Muscle of leg (tissue), 11 donors: ENCODE measurements around the gene SEPTIN7. TPM values are rescaled to one million over a fixed set of nuclear protein-coding genes. Genes with fewer than 3 reads are reported as not detected.
A peak's percentile ranks its signal among the peaks of the same experiment; 100 is the strongest.

Experiments
- DNase-seq: peaks from one replicate; pipeline ENCODE4 v3.0.0; 2013
- H3K27ac ChIP-seq: one replicate; pipeline ENCODE4 v1.5.1; 2013; ENCODE audit warnings: mild to moderate bottlenecking, low read length, control low read depth
- H3K27me3 ChIP-seq: one replicate; pipeline ENCODE4 v1.6.1; 2013; ENCODE audit warnings: low read length; ENCODE audit not compliant: control insufficient read depth, insufficient read depth
- H3K36me3 ChIP-seq: one replicate; pipeline ENCODE4 v1.6.1; 2013; ENCODE audit warnings: low read length; ENCODE audit not compliant: control insufficient read depth, insufficient read depth
- H3K4me1 ChIP-seq: one replicate; pipeline ENCODE4 v1.6.1; 2013; ENCODE audit warnings: low read length; ENCODE audit not compliant: control insufficient read depth, insufficient read depth
- H3K4me3 ChIP-seq: one replicate; pipeline ENCODE4 v1.5.1; 2013; ENCODE audit warnings: low read length, control low read depth
- H3K9me3 ChIP-seq: replicated peaks from 2 replicates; pipeline ENCODE4 v1.6.1; 2013; ENCODE audit warnings: low read depth, low read length; ENCODE audit not compliant: control insufficient read depth
- WGBS: methylation state at CpG from one replicate; pipeline ENCODE4 v1.1.5; 2013; ENCODE audit warnings: missing lambda C conversion rate; ENCODE audit not compliant: insufficient coverage; 5-methylcytosine and 5-hydroxymethylcytosine counted together
- polyA plus RNA-seq, 8 donors: library from polyadenylated mRNA; unstranded; fragments of 120-200 nt; gene quantifications; one replicate each; pipeline versions ENCODE4 v1.2.1 to v1.2.3, GENCODE V29; 2013; ENCODE audit warnings: inconsistent platforms in 1 of 8, low replicate concordance in 1 of 8; ENCODE audit not compliant: insufficient read length in 8 of 8, insufficient read depth in 1 of 8
- total RNA-seq: library from RNA; stranded (reverse); fragments of 120-200 nt; gene quantifications from one replicate; pipeline ENCODE4 v1.2.4, GENCODE V29; 2013

The SEPTIN7 gene
- total and polyA plus RNA-seq, 9 donors = 324 to 423 (median 363) TPM

DNA sequence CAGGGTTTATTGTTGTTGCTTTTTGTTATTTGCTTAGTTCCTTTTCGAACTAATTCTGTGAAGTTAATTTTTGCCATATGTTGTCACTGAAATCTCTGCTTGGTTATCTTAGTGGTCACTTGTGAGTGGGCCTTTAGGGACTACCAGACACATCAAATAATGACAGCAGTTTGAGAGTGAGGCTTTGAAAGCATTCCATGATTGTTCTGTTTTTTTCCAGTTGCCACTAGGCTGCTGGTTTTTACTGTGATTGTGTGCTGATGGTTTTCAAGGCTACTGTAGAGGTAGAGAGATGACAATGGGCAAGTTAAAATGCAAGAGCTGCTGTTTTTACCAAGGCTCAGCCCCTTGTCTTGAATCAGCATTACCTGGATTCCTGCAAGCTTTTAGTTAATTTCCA is 20.0 kb downstream of the SEPTIN7 start:
- H3K9me3 ChIP-seq = peaks cover 19% of the 10 kb centered on the region

DNA sequence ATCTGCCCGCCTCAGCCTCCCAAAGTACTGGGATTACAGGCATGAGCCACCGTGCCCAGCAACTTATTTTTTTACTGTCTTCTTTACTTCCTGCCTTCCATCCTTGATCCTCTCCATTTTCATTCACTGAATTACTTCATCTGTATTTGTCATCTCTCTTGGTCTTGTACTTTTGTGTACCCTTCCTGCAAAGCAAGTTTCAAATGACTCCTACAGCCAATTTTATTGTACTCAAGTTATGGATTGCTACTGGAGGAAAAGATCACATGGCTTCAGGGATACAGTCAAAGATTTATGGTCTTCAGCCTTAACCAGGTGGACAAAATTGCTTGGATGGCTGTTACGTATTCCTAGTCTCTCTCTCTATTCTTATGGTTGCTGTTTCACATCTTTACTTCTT is 22.6 kb downstream of the SEPTIN7 start:
- WGBS = 78% methylated on average over 2 of the region's 3 CpGs
- Histone ChIP-seq H3K27me3 (no peaks in the 10 kb centered on the region), H3K36me3 (no peaks in the 10 kb centered on the region), H3K27ac (no peak overlapping the region), H3K4me3 (no peak overlapping the region), H3K9me3 (peaks cover 19% of the 10 kb centered on the region), H3K4me1 (no peaks in the 10 kb centered on the region)
- DNase-seq = no peak

More for the DNA sequence above, 20.0 kb downstream of the SEPTIN7 start:
- Histone ChIP-seq H3K4me3 (no peak overlapping the region), H3K27me3 (no peaks in the 10 kb centered on the region), H3K36me3 (no peaks in the 10 kb centered on the region), H3K27ac (no peak overlapping the region), H3K4me1 (no peaks in the 10 kb centered on the region)
- no CpG with 5 or more reads among the region's 1 CpG for WGBS
- no peak for DNase-seq

DNA sequence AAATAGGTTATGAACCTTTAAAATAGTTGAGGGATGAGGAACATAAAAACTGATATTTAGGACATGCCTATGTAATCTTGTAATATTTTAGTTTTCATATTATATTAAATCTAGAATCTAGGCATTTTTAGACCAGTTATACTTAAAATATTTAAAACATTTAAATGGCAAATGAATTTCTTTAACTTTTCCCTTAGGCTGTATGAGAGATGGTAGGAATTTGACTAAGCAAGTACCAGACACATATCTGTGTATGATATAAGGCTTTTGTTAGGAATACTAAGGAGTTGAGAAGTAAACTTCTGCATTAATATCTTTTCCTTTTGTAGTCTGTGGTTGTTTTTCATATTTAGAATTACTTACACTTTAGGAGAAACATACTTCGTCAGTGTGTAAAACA is 25.1 kb downstream of the SEPTIN7 start:
- DNase-seq = no peak
- Histone ChIP-seq H3K27ac (no peak overlapping the region), H3K27me3 (no peaks in the 10 kb centered on the region), H3K36me3 (no peaks in the 10 kb centered on the region), H3K9me3 (peaks cover 8% of the 10 kb centered on the region), H3K4me3 (no peak overlapping the region), H3K4me1 (peaks cover 5% of the 10 kb centered on the region)
- WGBS = no CpG with 5 or more reads among the region's 1 CpG

GRCh38 chr7:35826751-35827150 is 25.9 kb downstream of the SEPTIN7 start:
- H3K36me3 ChIP-seq = no peaks in the 10 kb centered on the region

GRCh38 chr7:35828817-35829216 is 28.0 kb downstream of the SEPTIN7 start:
- Histone ChIP-seq H3K4me1 (peaks cover 5% of the 10 kb centered on the region), H3K9me3 (no peaks in the 10 kb centered on the region), H3K27me3 (no peaks in the 10 kb centered on the region), H3K4me3 (no peak overlapping the region), H3K27ac (no peak overlapping the region), H3K36me3 (no peaks in the 10 kb centered on the region)
- WGBS = 100% methylated on average over 3 of the region's 6 CpGs
- peak; percentile 27 for DNase-seq

More at GRCh38 chr7:35826751-35827150, 25.9 kb downstream of the SEPTIN7 start:
- H3K9me3 ChIP-seq = peaks cover 3% of the 10 kb centered on the region
- DNase-seq = no peak
- no peaks in the 10 kb centered on the region for H3K27me3 ChIP-seq
- no CpG with 5 or more reads among the region's 4 CpGs for WGBS
- no peak overlapping the region for H3K27ac ChIP-seq
- H3K4me3 ChIP-seq = no peak overlapping the region
- H3K4me1 ChIP-seq = peaks cover 5% of the 10 kb centered on the region

- peaks cover 4% of the 10 kb centered on the region for H3K36me3 ChIP-seq
- no peak overlapping the region for H3K4me3 ChIP-seq
- DNase-seq = peak; percentile 76
- no peaks in the 10 kb centered on the region for H3K9me3 ChIP-seq
- H3K27me3 ChIP-seq = no peaks in the 10 kb centered on the region
- H3K27ac ChIP-seq = peak overlapping the region; percentile 22
- peaks cover 5% of the 10 kb centered on the region for H3K4me1 ChIP-seq
Measured at GRCh38 chr7:35831208-35831607, 30.4 kb downstream of the SEPTIN7 start.

DNA sequence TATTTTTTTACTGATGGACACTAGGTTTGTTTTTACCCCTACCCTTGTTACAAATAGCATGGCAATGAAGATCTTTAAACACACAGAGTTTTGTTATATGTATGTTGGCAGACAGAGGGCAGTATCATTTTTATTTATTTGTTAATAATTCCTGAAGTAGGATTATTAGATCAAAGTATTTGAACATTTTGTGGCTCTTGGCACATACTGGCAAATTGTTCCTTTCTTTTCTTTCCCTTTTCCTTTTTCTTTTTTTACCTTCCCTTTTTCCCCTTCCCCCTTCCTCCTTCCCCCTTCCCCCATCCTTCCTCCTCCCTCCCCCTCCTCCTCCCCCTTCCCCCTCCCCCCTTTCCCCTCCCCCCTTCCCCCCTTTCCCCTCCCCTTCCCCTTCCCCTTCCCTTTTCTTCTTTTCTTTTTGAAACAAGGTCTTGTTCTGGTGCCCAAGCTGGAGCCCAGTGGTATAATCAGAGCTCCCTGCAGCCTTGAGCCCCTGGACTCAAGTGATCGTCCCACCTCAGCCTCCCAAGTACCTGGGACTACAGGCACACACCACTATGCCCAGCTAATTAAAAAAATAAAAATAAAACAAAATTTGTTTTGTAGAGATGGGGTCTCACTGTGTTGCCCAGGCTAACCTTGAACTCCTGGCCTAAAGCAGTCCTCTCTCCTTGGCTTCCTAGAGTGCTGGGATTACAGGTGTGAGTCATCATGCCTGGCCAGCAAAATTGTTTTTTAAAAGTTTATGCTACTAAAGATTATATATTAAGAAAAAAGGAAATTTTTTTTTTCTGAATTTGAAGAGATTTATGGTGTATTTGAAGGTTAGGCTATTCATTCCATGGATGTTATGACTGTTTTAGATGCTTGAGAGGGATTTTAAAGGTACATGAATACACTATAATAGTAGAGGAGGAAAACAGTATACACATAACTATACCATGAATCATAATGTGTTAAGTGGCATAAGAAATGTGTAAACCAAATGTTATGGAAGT is 39.3 kb downstream of the SEPTIN7 start:
- Histone ChIP-seq H3K4me1 (no peaks in the 10 kb centered on the region), H3K36me3 (peaks cover 12% of the 10 kb centered on the region), H3K27ac (no peak overlapping the region), H3K27me3 (no peaks in the 10 kb centered on the region), H3K4me3 (no peak overlapping the region), H3K9me3 (no peaks in the 10 kb centered on the region)
- WGBS = no CpG with 5 or more reads among the region's 1 CpG
- no peak for DNase-seq

DNA sequence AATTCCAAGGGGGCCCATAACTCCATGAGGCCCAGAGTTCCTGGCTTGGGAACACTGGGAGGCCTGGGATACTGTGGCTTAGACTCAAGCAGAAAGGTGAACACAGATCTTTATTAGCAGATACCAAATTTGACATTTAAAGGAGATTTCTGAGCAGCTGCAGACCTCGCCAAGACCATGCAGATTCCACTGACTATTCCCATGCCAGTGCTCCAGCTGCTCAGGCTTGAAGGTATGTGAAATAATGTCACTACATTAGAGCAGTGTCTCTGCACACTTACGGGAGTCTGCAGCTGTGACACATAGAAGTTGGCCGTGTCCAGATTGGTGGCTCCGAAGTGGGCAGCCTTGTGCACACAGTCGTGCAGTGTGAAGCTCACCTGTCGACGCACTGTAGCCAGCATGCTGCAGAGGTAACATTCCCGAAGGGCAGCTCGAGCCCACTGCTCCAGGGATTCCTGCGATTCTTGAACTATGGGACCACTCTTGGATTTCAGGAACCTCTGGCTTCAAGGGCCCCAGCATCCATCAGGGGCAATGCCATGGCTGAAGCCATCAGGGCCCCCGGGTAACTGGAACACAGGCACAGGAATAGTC is 46.1 kb downstream of the SEPTIN7 start:
- peak; percentile 25 for DNase-seq
- H3K4me3 ChIP-seq = no peak overlapping the region
- 83% methylated on average over 11 of the region's 11 CpGs for WGBS
- H3K4me1 ChIP-seq = peaks cover 12% of the 10 kb centered on the region
- H3K27me3 ChIP-seq = no peaks in the 10 kb centered on the region
- H3K27ac ChIP-seq = no peak overlapping the region
- peaks cover 8% of the 10 kb centered on the region for H3K36me3 ChIP-seq
- no peaks in the 10 kb centered on the region for H3K9me3 ChIP-seq

- Histone ChIP-seq H3K9me3 (no peaks in the 10 kb centered on the region), H3K4me3 (no peak overlapping the region), H3K4me1 (peaks cover 12% of the 10 kb centered on the region), H3K27ac (no peak overlapping the region), H3K36me3 (peaks cover 8% of the 10 kb centered on the region), H3K27me3 (no peaks in the 10 kb centered on the region)
- WGBS = no CpG with 5 or more reads among the region's 2 CpGs
- DNase-seq = no peak
Measured at GRCh38 chr7:35848725-35849124, 47.9 kb downstream of the SEPTIN7 start.

- WGBS = no CpG with 5 or more reads among the region's 7 CpGs
- Histone ChIP-seq H3K4me3 (no peak overlapping the region), H3K4me1 (peaks cover 12% of the 10 kb centered on the region), H3K9me3 (no peaks in the 10 kb centered on the region), H3K27ac (no peak overlapping the region), H3K36me3 (peaks cover 8% of the 10 kb centered on the region), H3K27me3 (no peaks in the 10 kb centered on the region)
- DNase-seq = no peak
Measured at GRCh38 chr7:35849158-35849831, 48.4 kb downstream of the SEPTIN7 start.
